OCI-LY7 (cell line): ENCODE data around the gene TMEM178B. TPM values are rescaled to one million over a fixed set of nuclear protein-coding genes. Genes with fewer than 3 reads are reported as not detected.

ENCODE experiments used
- BruUV-seq: library from RNA; stranded (reverse); fragments of 400-500 nt; replicated peaks from 2 replicates; lab custom pipeline; 2021; lab: Mats Ljungman, UMichigan
- CTCF ChIA-PET: fragments of 300-600 bp; sonication (Branson Sonifier 250); formaldehyde crosslinking; loops from one replicate; lab custom pipeline; 2022; ENCODE audit warnings: antibody characterized with exemption; ENCODE audit not compliant: unreplicated experiment; lab: Charles Lee
- POLR2A ChIA-PET: fragments of 300-600 bp; sonication (Branson Sonifier 250); formaldehyde crosslinking; loops from one replicate; lab custom pipeline; 2022; ENCODE audit warnings: antibody characterized with exemption; lab: Charles Lee
- DNase-seq: peaks from one replicate; pipeline ENCODE4 v3.0.0-alpha.2; 2015; ENCODE audit warnings: low spot score
- H2AFZ ChIP-seq: fragments of 200-600 bp; sonication (generic), shearing (Covaris generic); 2 replicates; pipeline ENCODE4 v1.6.1; 2014; ENCODE audit warnings: mild to moderate bottlenecking, antibody characterized with exemption, low read length, moderate library complexity
- H3K27ac ChIP-seq: fragments of 200-600 bp; sonication (generic); 2 replicates; pipeline ENCODE4 v1.5.1; 2014; ENCODE audit warnings: mixed run types, low read depth, mild to moderate bottlenecking, moderate library complexity, low read length, inconsistent platforms; ENCODE audit not compliant: poor library complexity, severe bottlenecking
- H3K36me3 ChIP-seq: fragments of 200-600 bp; sonication (generic); 2 replicates; pipeline ENCODE4 v1.6.1; 2014; ENCODE audit warnings: mild to moderate bottlenecking, antibody characterized with exemption, low read length, moderate library complexity, mixed read lengths; ENCODE audit not compliant: insufficient read depth
- H3K4me1 ChIP-seq: fragments of 200-600 bp; sonication (generic); 2 replicates; pipeline ENCODE4 v1.5.1; 2014; ENCODE audit warnings: mild to moderate bottlenecking, low read length; ENCODE audit not compliant: insufficient read depth, poor library complexity, severe bottlenecking
- H3K4me2 ChIP-seq: fragments of 200-600 bp; sonication (generic); 2 replicates; pipeline ENCODE4 v1.6.1; 2014; ENCODE audit warnings: mild to moderate bottlenecking, low read length
- H3K4me3 ChIP-seq: fragments of 200-600 bp; sonication (generic); 2 replicates; pipeline ENCODE4 v1.5.1; 2014; ENCODE audit warnings: mild to moderate bottlenecking, low read depth, low read length; ENCODE audit not compliant: poor library complexity, severe bottlenecking
- H3K79me2 ChIP-seq: fragments of 200-600 bp; sonication (generic); 2 replicates; pipeline ENCODE4 v1.6.1; 2016; ENCODE audit warnings: low read depth, mild to moderate bottlenecking, low read length, moderate library complexity, mixed read lengths; ENCODE audit not compliant: insufficient read depth
- H3K9me2 ChIP-seq: fragments of 200-600 bp; sonication (generic); 2 replicates; pipeline ENCODE4 v1.6.1; 2016; ENCODE audit warnings: mild to moderate bottlenecking, low read length, mixed read lengths; ENCODE audit not compliant: insufficient read depth
- H3K9me3 ChIP-seq: fragments of 200-600 bp; sonication (generic); 2 replicates; pipeline ENCODE4 v1.6.1; 2014; ENCODE audit warnings: mild to moderate bottlenecking, mixed run types, low read length, mixed read lengths
- H4K20me1 ChIP-seq: fragments of 200-600 bp; sonication (generic); 2 replicates; pipeline ENCODE4 v1.6.1; 2014; ENCODE audit warnings: mild to moderate bottlenecking, antibody characterized with exemption, low read length, moderate library complexity, mixed read lengths; ENCODE audit not compliant: insufficient read depth
- CTCF ChIP-seq: fragments of 200-600 bp; sonication (generic); conservative IDR thresholded peaks from 2 replicates; pipeline ENCODE4 v1.5.1; 2014; ENCODE audit warnings: mild to moderate bottlenecking, antibody characterized with exemption, low read length, moderate library complexity, mixed read lengths
- EZH2phosphoT487 ChIP-seq: fragments of 200-600 bp; sonication (generic); IDR thresholded peaks from 2 replicates; pipeline ENCODE4 v1.6.1; 2018; ENCODE audit warnings: low read depth, borderline replicate concordance, mild to moderate bottlenecking, mixed run types, antibody characterized with exemption, low read length, moderate library complexity, mixed read lengths
- intact Hi-C: fragments of 100-400 bp; cut with micrococcal nuclease; formaldehyde crosslinking; loops from one replicate; pipeline ENCODE4 v1.10.0; 2022; ENCODE audit not compliant: unreplicated experiment
- total RNA-seq, 2 experiments: library from RNA; depleted of rRNA in 1 of 2; stranded (reverse); fragments of >200 nt in 1 of 2; shearing (Covaris generic) in 1 of 2; gene quantifications; 2 replicates each; pipeline ENCODE4 v1.2.3, GENCODE V29; 2014 to 2022

The TMEM178B gene
- total RNA-seq, 2 experiments from 2014 or later: not detected

GRCh38 chr7:141123522-141123921, 49.7 kb downstream of the TMEM178B start:
- no peaks in the 10 kb centered on the region for H3K79me2 ChIP-seq
- no peak overlapping the region for H3K4me2 ChIP-seq
- H3K9me3 ChIP-seq: no peaks in the 10 kb centered on the region
- no peak overlapping the region for H2AFZ ChIP-seq
- H3K9me2 ChIP-seq: no peaks in the 10 kb centered on the region
- H4K20me1 ChIP-seq: no peaks in the 10 kb centered on the region
- H3K4me3 ChIP-seq: no peak overlapping the region
- TF ChIP-seq CTCF: no peak
- TF ChIP-seq EZH2phosphoT487: no peak
- H3K4me1 ChIP-seq: no peaks in the 10 kb centered on the region
- H3K36me3 ChIP-seq: no peaks in the 10 kb centered on the region
- POLR2A ChIA-PET: no interaction called here
- CTCF ChIA-PET: no interaction called here
- BruUV-seq: no TSS peak
- no peak overlapping the region for H3K27ac ChIP-seq
- intact Hi-C loops: no loop called here
- DNase-seq: no peak

GRCh38 chr7:141126107-141126506, 52.2 kb downstream of the TMEM178B start:
- POLR2A ChIA-PET: interaction anchor here (0.5 kb wide), 1 partner anchor 55 kb away, joined by 3 read pairs; no protein-coding TSS in a partner anchor
- BruUV-seq: no TSS peak
- intact Hi-C loops: no loop called here

More at GRCh38 chr7:141126107-141126506, 52.2 kb downstream of the TMEM178B start:
- TF ChIP-seq CTCF (no peak), EZH2phosphoT487 (no peak)
- Histone ChIP-seq H3K4me2 (no peak overlapping the region), H3K36me3 (no peaks in the 10 kb centered on the region), H2AFZ (no peak overlapping the region), H3K79me2 (no peaks in the 10 kb centered on the region), H3K9me2 (no peaks in the 10 kb centered on the region), H3K4me3 (no peak overlapping the region), H3K4me1 (no peaks in the 10 kb centered on the region), H4K20me1 (no peaks in the 10 kb centered on the region), H3K9me3 (no peaks in the 10 kb centered on the region), H3K27ac (no peak overlapping the region)
- CTCF ChIA-PET: no interaction called here
- no peak for DNase-seq
